Esophagus squamous epithelium (tissue), 4 donors: Measurements from ENCODE around the gene RAB20.

Source experiments
- CTCF ChIP-seq, 6 experiments: fragments of 450-650 bp in 4 of 6; fragments of 200-600 bp in 2 of 6; sonication (generic) in 2 of 6; IDR thresholded peaks; one replicate each; pipeline ENCODE4 v1.5.1; 2016 to 2019; ENCODE audit warnings: antibody characterized with exemption in 6 of 6, mild to moderate bottlenecking in 4 of 6, moderate library complexity in 4 of 6
- POLR2A ChIP-seq, 4 donors: fragments of 450-650 bp; IDR thresholded peaks; one replicate each; pipeline ENCODE4 v1.6.1; 2017; ENCODE audit warnings: antibody characterized with exemption in 4 of 4, mild to moderate bottlenecking in 4 of 4, moderate library complexity in 3 of 4

GRCh38 chr13:110490009-110490770, 71.3 kb downstream of the RAB20 start:
- no peak for TF ChIP-seq CTCF (IDR thresholded peaks at IDR 0.05)
- no peak for TF ChIP-seq POLR2A (IDR thresholded peaks at IDR 0.05)
